HG03457 (cell line): ENCODE measurements around the gene PARVA.

Experiments
- ATAC-seq: cut with Tn5 transposase; IDR thresholded peaks from one replicate; pipeline ENCODE4 v1.9.1; 2021; ENCODE audit warnings: moderate number of reproducible peaks; ENCODE audit not compliant: unreplicated experiment

The PARVA gene

GRCh38 chr11:12403122-12403996 lies 26.0 kb downstream of the PARVA start:
- ATAC-seq = no peak

- no peak for ATAC-seq
These were observed 26.6 kb downstream of the PARVA start for GRCh38 chr11:12403997-12404350.

DNA sequence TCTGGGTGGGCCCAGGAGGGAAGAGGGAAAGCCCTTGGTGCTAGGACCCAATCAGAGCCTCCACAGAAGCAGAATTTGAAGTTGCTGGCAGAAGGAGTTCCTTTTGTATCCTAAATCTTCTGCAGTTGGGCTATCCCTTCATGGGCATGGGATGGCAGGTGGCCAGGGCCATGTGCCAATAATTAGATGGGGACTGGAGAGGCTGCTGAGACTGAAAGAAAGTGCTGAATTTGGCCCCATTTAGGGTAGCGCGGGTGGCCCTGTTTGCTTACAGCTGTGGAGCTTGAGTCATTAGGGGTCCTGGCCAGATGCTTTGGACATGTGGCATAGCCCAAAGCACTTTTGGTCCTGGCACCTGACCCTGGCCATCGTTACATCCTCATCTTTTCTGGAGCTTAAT lies 27.1 kb downstream of the PARVA start:
- no peak for ATAC-seq

- no peak for ATAC-seq
These were observed 30.9 kb downstream of the PARVA start for GRCh38 chr11:12408156-12408770.

- ATAC-seq = no peak
These were observed 32.2 kb downstream of the PARVA start for GRCh38 chr11:12409621-12410005.

DNA sequence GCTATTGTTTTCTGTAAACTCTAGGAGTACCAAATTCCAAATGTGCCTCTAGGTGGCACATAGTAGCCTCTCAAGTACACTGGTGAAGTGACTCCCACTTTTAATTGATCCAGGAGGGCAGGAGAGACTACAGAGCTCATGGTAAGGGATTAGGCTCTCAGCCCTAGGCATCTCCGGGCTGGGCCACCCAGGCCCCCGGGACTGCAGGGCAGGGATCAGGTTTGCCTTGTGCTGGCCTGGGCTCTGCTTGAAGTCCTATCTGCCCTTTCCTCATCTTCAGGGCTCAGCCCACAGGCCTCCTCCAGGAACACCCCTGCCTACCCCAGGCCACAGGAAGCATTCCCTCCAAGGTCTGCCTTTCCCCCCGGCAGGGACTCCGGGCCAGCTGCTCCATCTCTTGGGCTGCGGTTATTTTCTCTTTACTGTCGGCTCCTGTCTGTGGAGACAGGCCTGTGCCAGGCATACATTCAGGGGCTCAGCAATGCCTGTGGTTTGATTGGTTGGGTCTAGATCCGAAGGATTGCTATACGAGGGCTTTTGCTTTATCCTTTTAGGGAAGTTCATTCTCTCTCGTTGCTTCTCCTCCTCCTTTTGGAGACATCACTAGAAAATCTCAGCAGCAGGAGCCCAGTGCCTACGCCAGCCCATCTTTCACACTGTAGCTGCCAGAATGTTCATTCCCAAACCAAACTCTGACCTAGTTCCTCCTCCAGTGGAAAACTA lies 32.8 kb downstream of the PARVA start:
- no peak for ATAC-seq

DNA sequence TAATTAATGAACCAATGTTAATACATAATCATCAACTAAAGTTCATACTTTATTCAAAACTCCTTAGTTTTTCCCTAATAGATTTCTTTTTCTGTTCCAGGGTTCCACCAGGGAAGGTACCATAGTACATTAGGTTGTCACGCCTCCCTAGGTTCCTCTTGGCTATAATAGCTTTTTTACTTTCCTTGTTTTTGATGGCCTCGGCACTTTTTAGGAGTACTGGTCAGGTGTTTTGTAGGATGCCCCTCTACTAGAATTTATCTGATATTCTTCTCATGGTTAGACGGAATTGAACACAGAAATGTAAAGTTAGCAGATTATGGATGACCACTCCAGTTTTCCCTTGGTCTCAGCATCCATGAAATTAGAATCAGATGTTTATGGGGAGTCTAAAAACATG lies 34.0 kb downstream of the PARVA start:
- no peak for ATAC-seq

- ATAC-seq = no peak
These were observed 34.7 kb downstream of the PARVA start for GRCh38 chr11:12411806-12412727.

GRCh38 chr11:12413141-12414052 lies 36.0 kb downstream of the PARVA start:
- no peak for ATAC-seq

DNA sequence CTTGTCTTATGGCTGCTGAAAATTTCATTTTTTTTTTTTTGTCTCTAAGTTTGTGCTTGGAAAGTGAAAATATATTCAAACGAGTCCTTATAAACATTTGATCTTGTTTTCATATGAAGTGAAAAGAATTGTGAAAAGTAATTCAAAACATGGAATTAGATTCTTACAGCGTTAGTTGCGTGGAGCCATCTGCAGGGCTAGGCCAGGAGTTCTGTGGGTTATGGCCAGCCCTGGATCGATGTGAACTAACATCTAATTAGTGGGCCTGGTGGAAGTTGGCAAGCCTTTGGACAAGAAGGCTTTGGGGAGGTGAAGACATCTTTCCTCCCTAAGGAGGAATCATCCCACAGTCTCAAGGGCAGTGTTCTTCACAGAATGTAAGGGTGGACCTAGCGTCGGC lies 37.2 kb downstream of the PARVA start:
- ATAC-seq = no peak

DNA sequence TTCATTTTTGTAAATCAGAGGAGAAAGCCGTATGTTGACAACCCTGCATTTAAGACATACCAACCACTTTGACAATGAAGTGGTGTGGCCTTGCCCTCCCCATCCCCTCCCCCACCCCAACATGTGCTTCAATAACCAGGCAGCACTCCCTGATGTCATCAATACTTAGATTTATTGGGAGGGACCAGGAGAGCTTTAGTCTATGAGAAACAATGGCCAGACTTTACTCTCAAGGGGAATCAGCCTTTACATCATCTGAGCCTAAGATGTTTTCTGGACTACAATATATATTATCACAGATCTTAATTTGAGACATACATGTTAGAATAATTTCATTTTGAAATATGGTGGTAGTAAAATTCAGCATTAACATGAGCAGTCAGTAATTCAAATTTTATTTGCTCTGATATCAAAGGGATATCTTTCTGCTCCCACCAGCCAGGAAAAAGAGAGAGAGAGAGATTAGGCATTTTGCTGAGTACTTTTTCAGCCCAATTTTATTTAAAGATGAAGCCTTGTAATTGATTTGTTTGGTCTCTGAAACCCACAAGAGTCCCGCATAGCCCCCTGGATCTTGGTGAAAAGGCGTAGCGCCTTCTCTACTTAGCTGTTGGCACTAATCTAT lies 38.1 kb downstream of the PARVA start:
- ATAC-seq = no peak

DNA sequence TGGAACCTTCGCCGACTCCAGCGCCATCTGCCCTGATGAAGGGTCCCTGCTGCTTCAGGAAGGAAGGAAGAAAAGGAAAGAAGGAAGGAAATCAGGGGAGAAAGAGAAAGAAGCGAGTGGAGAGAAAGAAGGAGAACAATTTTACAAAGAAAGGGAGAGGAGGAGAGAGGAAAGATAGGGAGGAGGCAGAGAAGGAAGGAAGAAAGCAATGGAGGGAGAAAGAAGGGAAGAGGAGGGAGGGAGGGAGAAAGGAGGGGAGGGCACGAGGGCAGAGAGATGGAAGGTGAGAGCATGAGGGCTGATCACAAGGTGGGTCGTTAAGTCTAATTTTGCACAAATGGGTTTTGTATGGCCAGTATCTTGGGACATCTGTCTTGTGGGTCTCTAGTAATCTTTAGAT lies 39.2 kb downstream of the PARVA start:
- ATAC-seq = no peak

GRCh38 chr11:12417691-12418611 lies 40.6 kb downstream of the PARVA start:
- ATAC-seq = no peak

GRCh38 chr11:12420040-12420439 lies 42.7 kb downstream of the PARVA start:
- ATAC-seq = no peak

DNA sequence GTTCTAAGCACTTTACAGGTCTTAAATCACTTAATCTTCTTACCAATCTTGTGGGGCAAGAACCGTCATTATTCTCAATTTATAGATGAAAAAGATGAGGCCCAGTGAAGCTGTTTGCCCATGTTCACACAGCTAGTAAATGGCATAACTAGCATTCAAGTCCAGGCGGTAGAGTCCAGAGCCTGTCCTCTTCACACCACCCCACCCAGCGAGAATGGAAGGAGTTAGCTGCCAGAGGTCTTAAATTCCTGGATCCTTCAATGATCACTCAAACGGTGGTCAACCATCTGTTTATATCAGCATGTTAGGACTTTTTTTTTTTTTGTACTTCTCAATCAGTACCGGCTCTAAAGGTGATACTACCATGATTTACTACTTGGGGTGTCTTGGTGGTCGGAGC lies 43.3 kb downstream of the PARVA start:
- ATAC-seq = no peak

GRCh38 chr11:12421386-12421785 lies 44.0 kb downstream of the PARVA start:
- ATAC-seq = no peak

GRCh38 chr11:12426176-12426575 lies 48.8 kb downstream of the PARVA start:
- no peak for ATAC-seq

DNA sequence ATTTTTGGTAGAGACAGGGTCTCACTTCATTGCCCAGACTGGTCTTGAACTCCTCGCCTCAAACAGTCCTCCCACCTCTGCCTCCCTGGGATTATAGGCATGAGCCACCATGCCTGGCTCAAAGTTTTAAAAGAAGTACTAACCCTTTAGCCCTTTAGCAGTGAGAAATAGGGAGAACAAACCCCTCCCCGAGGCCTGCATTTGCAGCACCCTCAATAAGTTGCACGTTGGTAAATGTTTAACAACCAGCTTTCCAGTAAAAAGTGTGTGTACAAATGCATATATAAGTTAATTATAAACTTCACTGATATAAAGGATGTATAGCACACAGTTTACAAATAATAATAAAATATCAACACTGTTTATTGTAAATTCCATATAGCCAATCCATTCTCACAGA lies 51.8 kb downstream of the PARVA start:
- no peak for ATAC-seq
